Stimulated activated CD8-positive, alpha-beta memory T cell treated with anti-CD3 and anti-CD28 coated beads, Interleukin-4, amount 100 ng/mL, for 24 hours (primary cell): ENCODE results near the gene PDC.

ENCODE experiments used
- DNase-seq: peaks from one replicate; pipeline ENCODE4 v3.0.0-alpha.2; 2020; ENCODE audit warnings: low read depth

The PDC gene

GRCh38 chr1:186461014-186461413 lies at the start of gene PDC:
PDC (minus strand) TSS chr1:186461114; CDS start chr1:186449459, 11,655 bp downstream.
- no peak for DNase-seq

GRCh38 chr1:186503190-186503589 lies 42.3 kb upstream of the PDC start:
- no peak for DNase-seq

- DNase-seq: no peak
Measured at GRCh38 chr1:186502087-186502486, 41.2 kb upstream of the PDC start.

- no peak for DNase-seq
Measured at GRCh38 chr1:186500804-186501203, 39.9 kb upstream of the PDC start.

- DNase-seq: no peak
Measured at GRCh38 chr1:186499571-186499970, 38.7 kb upstream of the PDC start.

- DNase-seq: no peak
Measured at GRCh38 chr1:186498695-186499389, 37.9 kb upstream of the PDC start.

GRCh38 chr1:186498071-186498470 lies 37.2 kb upstream of the PDC start:
- DNase-seq: no peak

- DNase-seq: no peak
Measured at GRCh38 chr1:186497651-186498050, 36.7 kb upstream of the PDC start.

- DNase-seq: no peak
Measured at GRCh38 chr1:186496171-186496851, 35.4 kb upstream of the PDC start.

GRCh38 chr1:186494832-186495271 lies 33.9 kb upstream of the PDC start:
- no peak for DNase-seq

GRCh38 chr1:186492531-186493291 lies 31.8 kb upstream of the PDC start:
- no peak for DNase-seq

- no peak for DNase-seq
Measured at GRCh38 chr1:186491336-186491735, 30.4 kb upstream of the PDC start.

- DNase-seq: no peak
Measured at GRCh38 chr1:186487163-186487562, 26.2 kb upstream of the PDC start.

GRCh38 chr1:186486061-186486460 lies 25.1 kb upstream of the PDC start:
- DNase-seq: no peak

GRCh38 chr1:186483561-186483960 lies 22.6 kb upstream of the PDC start:
- DNase-seq: no peak

GRCh38 chr1:186482661-186483255 lies 21.8 kb upstream of the PDC start:
- peak; percentile 33 for DNase-seq

GRCh38 chr1:186481303-186481888 lies 20.5 kb upstream of the PDC start:
- no peak for DNase-seq

- no peak for DNase-seq
Measured at GRCh38 chr1:186479162-186479561, 18.2 kb upstream of the PDC start.

GRCh38 chr1:186476264-186477040 lies 15.5 kb upstream of the PDC start:
- no peak for DNase-seq

- DNase-seq: no peak
Measured at GRCh38 chr1:186474208-186474607, 13.3 kb upstream of the PDC start.

- no peak for DNase-seq
Measured at GRCh38 chr1:186473047-186473446, 12.1 kb upstream of the PDC start.
